ENCODE measurements around the gene HOMER2. TPM values are rescaled to one million over a fixed set of nuclear protein-coding genes. Genes with fewer than 3 reads are reported as not detected.

Gene HOMER2
- total RNA-seq, 2 donors from 2014 or later: 234 to 445 TPM

GRCh38 chr15:82958638-82959037 lies 6.1 kb upstream of the HOMER2 start:
- TF ChIP-seq POLR2A (IDR thresholded peaks at IDR 0.05) (no peak), POLR2AphosphoS5 (IDR thresholded peaks at IDR 0.05) (no peak), CTCF (IDR thresholded peaks at IDR 0.05) (no peak)
- intact Hi-C loops (cut with DNase I): no loop called here
- no peaks in the 10 kb centered on the region for H3K9me3 ChIP-seq
- H3K36me3 ChIP-seq: no peaks in the 10 kb centered on the region
- H3K4me3 ChIP-seq: no peak overlapping the region
- DNase-seq (ENCODE audit: low spot score): no peak
- WGBS: 100% methylated on average over 1 of the region's 1 CpG
- no peaks in the 10 kb centered on the region for H3K27me3 ChIP-seq (replicated peaks; ENCODE audit: insufficient read depth)
- H3K27ac ChIP-seq: no peak overlapping the region
- no peaks in the 10 kb centered on the region for H3K4me1 ChIP-seq (replicated peaks)

GRCh38 chr15:82951472-82952157 lies 905 bp downstream of the HOMER2 start:
- DNase-seq (ENCODE audit: low spot score): no peak
- no peaks in the 10 kb centered on the region for H3K36me3 ChIP-seq
- no peaks in the 10 kb centered on the region for H3K4me1 ChIP-seq (replicated peaks)
- TF ChIP-seq POLR2AphosphoS5 (IDR thresholded peaks at IDR 0.05): no peak
- no peak for TF ChIP-seq POLR2A (IDR thresholded peaks at IDR 0.05)
- 33% methylated on average over 13 of the region's 13 CpGs for WGBS
- no peaks in the 10 kb centered on the region for H3K27me3 ChIP-seq (replicated peaks; ENCODE audit: insufficient read depth)
- H3K27ac ChIP-seq: peak overlapping the region; percentile 89 to 96
- H3K4me3 ChIP-seq: peak overlapping the region; percentile 86 to 89
- intact Hi-C loops (cut with DNase I): no loop called here
- no peaks in the 10 kb centered on the region for H3K9me3 ChIP-seq

- Histone ChIP-seq H3K27me3 (replicated peaks; ENCODE audit: insufficient read depth) (no peaks in the 10 kb centered on the region), H3K4me1 (replicated peaks) (no peaks in the 10 kb centered on the region), H3K9me3 (no peaks in the 10 kb centered on the region), H3K4me3 (peak overlapping the region; percentile 86 to 89), H3K27ac (peak overlapping the region; percentile 89 to 96), H3K36me3 (no peaks in the 10 kb centered on the region)
- TF ChIP-seq CTCF (IDR thresholded peaks at IDR 0.05) (no peak), POLR2A (IDR thresholded peaks at IDR 0.05) (no peak), POLR2AphosphoS5 (IDR thresholded peaks at IDR 0.05) (no peak)
- DNase-seq (ENCODE audit: low spot score): no peak
- intact Hi-C loops (cut with DNase I): no loop called here
- WGBS: 18% methylated on average over 6 of the region's 6 CpGs
Measured at GRCh38 chr15:82950746-82951370, 1.7 kb downstream of the HOMER2 start.

GRCh38 chr15:82950295-82950694 lies 2.2 kb downstream of the HOMER2 start:
- H3K36me3 ChIP-seq: no peaks in the 10 kb centered on the region
- no peaks in the 10 kb centered on the region for H3K4me1 ChIP-seq (replicated peaks)
- H3K9me3 ChIP-seq: no peaks in the 10 kb centered on the region
- 52% methylated on average over 5 of the region's 5 CpGs for WGBS
- peak overlapping the region; percentile 89 to 96 for H3K27ac ChIP-seq
- peak overlapping the region; percentile 86 to 89 for H3K4me3 ChIP-seq
- no peaks in the 10 kb centered on the region for H3K27me3 ChIP-seq (replicated peaks; ENCODE audit: insufficient read depth)
- no peak for DNase-seq (ENCODE audit: low spot score)
- TF ChIP-seq POLR2AphosphoS5 (IDR thresholded peaks at IDR 0.05): no peak
- TF ChIP-seq POLR2A (IDR thresholded peaks at IDR 0.05): no peak
- TF ChIP-seq CTCF (IDR thresholded peaks at IDR 0.05): no peak
- intact Hi-C loops (cut with DNase I): no loop called here

GRCh38 chr15:82946155-82946701 lies 6.3 kb downstream of the HOMER2 start:
- no peaks in the 10 kb centered on the region for H3K36me3 ChIP-seq
- intact Hi-C loops (cut with DNase I): no loop called here
- peaks cover 24% of the 10 kb centered on the region for H3K4me1 ChIP-seq (replicated peaks)
- H3K4me3 ChIP-seq: no peak overlapping the region
- peak overlapping the region; percentile 2 to 20 for H3K27ac ChIP-seq
- no peak for DNase-seq (ENCODE audit: low spot score)
- no peaks in the 10 kb centered on the region for H3K9me3 ChIP-seq
- WGBS: 86% methylated on average over 8 of the region's 8 CpGs
- no peaks in the 10 kb centered on the region for H3K27me3 ChIP-seq (replicated peaks; ENCODE audit: insufficient read depth)
- TF ChIP-seq CTCF (IDR thresholded peaks at IDR 0.05) (no peak), POLR2A (IDR thresholded peaks at IDR 0.05) (no peak), POLR2AphosphoS5 (IDR thresholded peaks at IDR 0.05) (no peak)

Measured in prostate gland (tissue), 2 donors.